Inflammatory macrophage treated with lipopolysaccharide for 4 hours (primary cell): ENCODE data around the gene NOVA2.

Experiments
- DNase-seq: peaks from one replicate; pipeline ENCODE4 v3.0.0-alpha.2; 2020

The NOVA2 gene

GRCh38 chr19:45960595-45961235 is 12.9 kb downstream of the NOVA2 start:
- DNase-seq: no peak

- DNase-seq: no peak
These were observed 14.1 kb downstream of the NOVA2 start for GRCh38 chr19:45959517-45960025.

GRCh38 chr19:45958769-45959516 is 14.7 kb downstream of the NOVA2 start:
- DNase-seq: no peak

GRCh38 chr19:45958320-45958719 is 15.3 kb downstream of the NOVA2 start:
- no peak for DNase-seq

- no peak for DNase-seq
These were observed 17.6 kb downstream of the NOVA2 start for GRCh38 chr19:45955905-45956608.

- DNase-seq: no peak
These were observed 19.5 kb downstream of the NOVA2 start for GRCh38 chr19:45954156-45954555.

GRCh38 chr19:45953676-45954075 is 20.0 kb downstream of the NOVA2 start:
- no peak for DNase-seq

- DNase-seq: peak; percentile 30
These were observed 20.8 kb downstream of the NOVA2 start for GRCh38 chr19:45952686-45953505.

GRCh38 chr19:45952341-45952685 is 21.4 kb downstream of the NOVA2 start:
- no peak for DNase-seq

GRCh38 chr19:45947926-45948325 is 25.7 kb downstream of the NOVA2 start:
- no peak for DNase-seq

GRCh38 chr19:45940515-45940805 is 33.2 kb downstream of the NOVA2 start:
- no peak for DNase-seq

GRCh38 chr19:45939792-45940514 is 33.7 kb downstream of the NOVA2 start:
- DNase-seq: no peak

- DNase-seq: no peak
These were observed 34.8 kb downstream of the NOVA2 start for GRCh38 chr19:45938733-45939319.

- no peak for DNase-seq
These were observed 38.4 kb downstream of the NOVA2 start for GRCh38 chr19:45935267-45935666.

- DNase-seq: no peak
These were observed 39.0 kb downstream of the NOVA2 start for GRCh38 chr19:45934551-45935230.

- no peak for DNase-seq
These were observed 39.9 kb downstream of the NOVA2 start for GRCh38 chr19:45933759-45934158.

- no peak for DNase-seq
These were observed 42.6 kb downstream of the NOVA2 start for GRCh38 chr19:45931055-45931454.

- no peak for DNase-seq
These were observed 44.4 kb downstream of the NOVA2 start for GRCh38 chr19:45929247-45929646.

GRCh38 chr19:45927565-45928261 is 46.0 kb downstream of the NOVA2 start:
- peak; percentile 91 for DNase-seq

- DNase-seq: no peak
These were observed 48.7 kb downstream of the NOVA2 start for GRCh38 chr19:45924891-45925447.

GRCh38 chr19:45922281-45922680 is 51.4 kb downstream of the NOVA2 start:
- DNase-seq: no peak
